A549 (cell line): ENCODE measurements around the gene PNPLA1. TPM values are rescaled to one million over a fixed set of nuclear protein-coding genes. Genes with fewer than 3 reads are reported as not detected.

Experiments
- ATAC-seq, 2 experiments: fragments of 200-7000 bp in 1 of 2; fragments of >200 bp in 1 of 2; cut with Nextera tagmentation in 1 of 2; cut with Tn5 transposase in 1 of 2; 3 replicates each; pipeline versions ENCODE4 v1.8.0 to v1.9.1; 2018 to 2020; ENCODE audit warnings: mild to moderate bottlenecking in 1 of 2, moderate library complexity in 1 of 2
- CTCF ChIA-PET: fragments of 300-600 bp; sonication (Branson Sonifier 250); formaldehyde crosslinking; extraction: SDS; loops from one replicate; lab custom pipeline; 2021; ENCODE audit warnings: antibody characterized with exemption, inconsistent platforms; lab: Yijun Ruan, JAX
- POLR2A ChIA-PET: fragments of 350-600 bp; formaldehyde crosslinking; extraction: SDS; loops from one replicate; lab custom pipeline; 2021; ENCODE audit warnings: antibody characterized with exemption, inconsistent platforms; lab: Yijun Ruan, JAX
- DNase-seq, 2 experiments: peaks; one replicate each; pipeline versions ENCODE4 v3.0.0 to v3.0.0-alpha.2; 2011 to 2016; ENCODE audit warnings: low read depth in 1 of 2, low spot score in 1 of 2
- FAIRE-seq: peaks from 2 replicates; lab custom pipeline; 2011; peaks lifted over from hg19 to GRCh38; lab: Jason Lieb, UNC
- H3K27ac ChIP-seq, 2 experiments: fragments of >200 bp; sonication (Bioruptor Twin); formaldehyde crosslinking; 3 replicates each; pipeline ENCODE4 v1.5.1; 2016 to 2017
- H3K4me1 ChIP-seq: fragments of >200 bp; sonication (Bioruptor Twin); formaldehyde crosslinking; 3 replicates; pipeline ENCODE4 v1.6.1; 2016
- H3K4me2 ChIP-seq: fragments of >200 bp; sonication (Bioruptor Twin); formaldehyde crosslinking; 3 replicates; pipeline ENCODE4 v1.6.1; 2016
- H3K4me3 ChIP-seq: fragments of >200 bp; sonication (Bioruptor Twin); formaldehyde crosslinking; 3 replicates; pipeline ENCODE4 v1.5.1; 2016
- H3K9me3 ChIP-seq: fragments of >200 bp; sonication (Bioruptor Twin); formaldehyde crosslinking; 3 replicates; pipeline ENCODE4 v1.6.1; 2016
- ATOH8 ChIP-seq: fragments of 250-450 bp; sonication (Bioruptor Pico); IDR thresholded peaks from 2 replicates; pipeline ENCODE4 v1.5.0; 2020; ENCODE audit warnings: low read depth, mild to moderate bottlenecking, moderate library complexity
- CBX2 ChIP-seq: fragments of 200-600 bp; sonication (generic); IDR thresholded peaks from 2 replicates; pipeline ENCODE4 v1.6.1; 2016; ENCODE audit warnings: low read depth, mild to moderate bottlenecking, borderline replicate concordance
- CEBPB ChIP-seq, 2 experiments: fragments of >200 bp in 1 of 2; sonication (Bioruptor Twin) in 1 of 2; formaldehyde crosslinking in 1 of 2; IDR thresholded peaks; 2 replicates each; pipeline ENCODE4 v1.6.1; 2012 to 2016
- CTCF ChIP-seq: fragments of >200 bp; sonication (Bioruptor Twin); formaldehyde crosslinking; IDR thresholded peaks from 3 replicates; pipeline ENCODE4 v1.5.1; 2016
- EP300 ChIP-seq, 2 experiments: fragments of >200 bp; sonication (Bioruptor Twin); formaldehyde crosslinking; IDR thresholded peaks; 2 replicates in 1 of 2; 3 replicates in 1 of 2; pipeline ENCODE4 v1.6.1; 2016 to 2017
- ESRRA ChIP-seq: fragments of 150-350 bp; IDR thresholded peaks from 2 replicates; pipeline ENCODE4 v1.6.1; 2014; ENCODE audit warnings: mild to moderate bottlenecking, low read length, borderline replicate concordance
- GATA3 ChIP-seq: IDR thresholded peaks from 2 replicates; pipeline ENCODE4 v1.6.1; 2012; ENCODE audit warnings: borderline replicate concordance
- HDAC2 ChIP-seq: fragments of 200-600 bp; sonication (generic); IDR thresholded peaks from 2 replicates; pipeline ENCODE4 v1.6.1; 2016
- HMGXB4 ChIP-seq: fragments of 250-450 bp; sonication (Bioruptor Pico); IDR thresholded peaks from 2 replicates; pipeline ENCODE4 v1.5.0; 2021; ENCODE audit warnings: mild to moderate bottlenecking, moderate library complexity, borderline replicate concordance
- HOXA7 ChIP-seq: fragments of 250-450 bp; sonication (Bioruptor Pico); IDR thresholded peaks from 2 replicates; pipeline ENCODE4 v1.5.0; 2020; ENCODE audit warnings: mild to moderate bottlenecking, moderate library complexity
- HOXB5 ChIP-seq: fragments of 250-450 bp; sonication (Bioruptor Pico); IDR thresholded peaks from 2 replicates; pipeline ENCODE4 v1.5.0; 2020; ENCODE audit warnings: mild to moderate bottlenecking, moderate library complexity
- KDM1A ChIP-seq: fragments of 200-600 bp; sonication (generic); IDR thresholded peaks from 2 replicates; pipeline ENCODE4 v1.6.1; 2016; ENCODE audit warnings: low read depth, mild to moderate bottlenecking
- MAFK ChIP-seq: fragments of 450-650 bp; IDR thresholded peaks from 2 replicates; pipeline ENCODE4 v1.6.1; 2014; ENCODE audit not compliant: partially characterized antibody
- MAX ChIP-seq: IDR thresholded peaks from 2 replicates; pipeline ENCODE4 v1.6.1; 2012
- MYC ChIP-seq: IDR thresholded peaks from 2 replicates; pipeline ENCODE4 v1.6.1; 2012; ENCODE audit warnings: mild to moderate bottlenecking, inconsistent platforms, low read length, improper control_type of control experiment, borderline replicate concordance
- NPAS2 ChIP-seq: fragments of 250-450 bp; sonication (Bioruptor Pico); IDR thresholded peaks from 2 replicates; pipeline ENCODE4 v1.8.0; 2022; ENCODE audit warnings: mild to moderate bottlenecking, moderate library complexity, borderline replicate concordance
- NR3C1 ChIP-seq: fragments of >200 bp; sonication (Bioruptor Twin); formaldehyde crosslinking; IDR thresholded peaks from 3 replicates; pipeline ENCODE4 v1.6.1; 2017
- POLR2A ChIP-seq: IDR thresholded peaks from 2 replicates; pipeline ENCODE4 v1.6.1; 2012; ENCODE audit warnings: mild to moderate bottlenecking, low read length
- RARB ChIP-seq: fragments of 250-450 bp; sonication (Bioruptor Pico); IDR thresholded peaks from 2 replicates; pipeline ENCODE4 v1.8.0; 2021; ENCODE audit warnings: mild to moderate bottlenecking, moderate library complexity
- RCOR1 ChIP-seq: fragments of 150-350 bp; IDR thresholded peaks from 2 replicates; pipeline ENCODE4 v1.6.1; 2014; ENCODE audit warnings: antibody characterized with exemption, low read length, low read depth
- SMC3 ChIP-seq: fragments of >200 bp; sonication (Bioruptor Twin); formaldehyde crosslinking; IDR thresholded peaks from 3 replicates; pipeline ENCODE4 v1.6.1; 2018; ENCODE audit warnings: inconsistent platforms
- TFCP2L1 ChIP-seq: fragments of 250-450 bp; sonication (Bioruptor Pico); IDR thresholded peaks from 2 replicates; pipeline ENCODE4 v1.5.0; 2021; ENCODE audit warnings: mild to moderate bottlenecking
- TP53 ChIP-seq: fragments of 250-450 bp; sonication (Bioruptor Pico); IDR thresholded peaks from 2 replicates; pipeline ENCODE4 v1.5.0; 2021; ENCODE audit warnings: mild to moderate bottlenecking, moderate library complexity
- USF2 ChIP-seq: fragments of 450-650 bp; IDR thresholded peaks from 2 replicates; pipeline ENCODE4 v1.6.1; 2014; ENCODE audit warnings: antibody characterized with exemption
- ZFP36 ChIP-seq: fragments of 450-650 bp; IDR thresholded peaks from 2 replicates; pipeline ENCODE4 v1.6.1; 2014; ENCODE audit warnings: borderline replicate concordance; ENCODE audit not compliant: partially characterized antibody
- WGBS: methylation state at CpG from one replicate; pipeline ENCODE4 v1.1.6; 2017; ENCODE audit errors: missing lambda C conversion rate; 5-methylcytosine and 5-hydroxymethylcytosine counted together
- polyA plus RNA-seq, 4 experiments: library from polyadenylated mRNA; depleted of rRNA in 3 of 4; stranded (reverse); fragments of >200 nt; fragmentation: RNase III in 1 of 4; extraction: RNeasy Plus Mini Kit Qiagen cat#74134 plus additional on column Dnase treatment in 1 of 4; gene quantifications; 2 replicates in 3 of 4; 3 replicates in 1 of 4; pipeline ENCODE4 v1.2.3, GENCODE V29; 2011 to 2017

Gene PNPLA1
- polyA plus RNA-seq, 2 of the 4 experiments (the other 2 are of a cell fraction): 0.09 TPM; not detected in 1

GRCh38 chr6:36335465-36336207 is 65.8 kb downstream of the PNPLA1 start:
- 51% methylated on average over 13 of the region's 14 CpGs for WGBS
- no peak for ATAC-seq
- no peak for TF ChIP-seq ZFP36
- no peak for TF ChIP-seq HOXA7 (CRISPR knock-in tag)
- TF ChIP-seq ESRRA: no peak
- no peak for TF ChIP-seq MYC
- TF ChIP-seq HMGXB4 (CRISPR knock-in tag): no peak
- TF ChIP-seq USF2: no peak
- TF ChIP-seq TFCP2L1 (CRISPR knock-in tag): no peak
- no peak for TF ChIP-seq KDM1A
- no peak for TF ChIP-seq GATA3
- TF ChIP-seq EP300 (IDR thresholded peaks at IDR 0.05): no peak
- TF ChIP-seq MAFK: no peak
- TF ChIP-seq HDAC2: no peak
- TF ChIP-seq CEBPB (IDR thresholded peaks at IDR 0.05): no peak
- Histone ChIP-seq H3K9me3 (no peaks in the 10 kb centered on the region), H3K4me1 (no peaks in the 10 kb centered on the region), H3K4me2 (no peak overlapping the region), H3K27ac (no peak overlapping the region), H3K4me3 (no peak overlapping the region)
- FAIRE-seq: no peak
- ChIA-PET POLR2A (no interaction called here), CTCF (interaction anchor here (0.5 to 2.1 kb wide), 3 partner anchors 23 to 33 kb away, joined by 3 to 7 read pairs (median 3); no protein-coding TSS in a partner anchor)
- DNase-seq: no peak

GRCh38 chr6:36336208-36336710 is 66.4 kb downstream of the PNPLA1 start:
- H3K4me3 ChIP-seq: no peak overlapping the region
- no peak overlapping the region for H3K27ac ChIP-seq
- TF ChIP-seq ATOH8 (CRISPR knock-in tag) (no peak), RCOR1 (no peak), TP53 (CRISPR knock-in tag) (no peak), SMC3 (no peak), MAX (no peak), POLR2A (no peak), NR3C1 (no peak)
- DNase-seq: no peak
- POLR2A ChIA-PET: no interaction called here
- H3K4me1 ChIP-seq: no peaks in the 10 kb centered on the region
- FAIRE-seq: no peak
- H3K9me3 ChIP-seq: no peaks in the 10 kb centered on the region
- 58% methylated on average over 5 of the region's 5 CpGs for WGBS
- CTCF ChIA-PET: no interaction called here
- H3K4me2 ChIP-seq: no peak overlapping the region
- ATAC-seq: no peak

GRCh38 chr6:36336779-36337241 is 67.0 kb downstream of the PNPLA1 start, which contains the start of gene BNIP5:
Gene BNIP5, minus strand, starts transcription at chr6:36336888. Its CDS starts 6,198 bp downstream, at chr6:36330690.
- ChIA-PET CTCF (no interaction called here), POLR2A (no interaction called here)
- Histone ChIP-seq H3K4me2 (no peak within 1 kb of the TSS), H3K4me3 (no peak within 1 kb of the TSS), H3K27ac (no peak within 1 kb of the TSS), H3K4me1 (no peaks in the 10 kb centered on the region), H3K9me3 (no peaks in the 10 kb centered on the region)
- DNase-seq: no peak
- no peak for TF ChIP-seq RARB (CRISPR knock-in tag)
- TF ChIP-seq CBX2: no peak
- TF ChIP-seq CTCF: no peak
- TF ChIP-seq TFCP2L1 (CRISPR knock-in tag): no peak
- no peak for TF ChIP-seq SMC3
- TF ChIP-seq ZFP36: no peak
- no peak for TF ChIP-seq NPAS2 (CRISPR knock-in tag)
- TF ChIP-seq HOXA7 (CRISPR knock-in tag): no peak
- TF ChIP-seq HOXB5 (CRISPR knock-in tag): no peak
- no peak for ATAC-seq
- no peak for FAIRE-seq
- WGBS: 14% methylated on average over 2 of the region's 3 CpGs
